Activated CD4-positive, alpha-beta T cell treated with anti-CD3 and anti-CD28 coated beads for 24 hours (primary cell): ENCODE data around the gene DIO3.

Source experiments
- DNase-seq, 2 donors: peaks; one replicate each; pipeline ENCODE4 v3.0.0-alpha.2; 2020; ENCODE audit warnings: low read depth in 2 of 2

DIO3 gene

DNA sequence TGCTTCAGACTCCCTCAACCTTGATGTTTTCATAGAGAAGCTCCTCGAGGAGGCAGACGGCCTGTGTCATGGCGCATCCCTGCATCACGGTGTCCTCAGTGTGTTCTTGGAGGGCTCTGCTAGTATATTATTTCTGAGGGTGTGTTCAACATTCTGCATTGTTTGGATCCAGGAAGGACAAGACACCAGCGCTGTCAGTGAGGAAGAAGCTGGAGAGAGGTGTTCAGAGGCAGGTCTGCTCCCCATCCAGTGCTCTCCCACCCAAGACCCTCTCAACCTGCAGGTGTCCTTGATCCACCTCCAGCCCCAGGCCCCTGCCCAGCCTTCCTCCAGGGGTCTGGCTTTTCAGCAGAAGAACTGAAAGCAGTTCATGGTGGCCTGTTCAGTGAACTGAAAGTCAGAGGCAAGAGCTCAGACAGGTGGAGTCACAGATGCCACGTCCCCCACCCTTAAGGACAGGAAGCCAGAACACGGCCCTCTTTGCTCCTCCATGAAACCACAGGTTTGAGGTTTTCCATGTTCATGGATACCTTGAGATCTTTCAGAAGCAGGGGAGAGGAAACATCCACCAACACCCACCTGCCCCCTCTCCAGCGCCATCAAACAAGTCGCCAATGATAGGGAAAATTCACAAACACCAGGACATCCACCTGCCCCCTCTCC, 37.4 kb downstream of the DIO3 start:
- DNase-seq = no peak

DNA sequence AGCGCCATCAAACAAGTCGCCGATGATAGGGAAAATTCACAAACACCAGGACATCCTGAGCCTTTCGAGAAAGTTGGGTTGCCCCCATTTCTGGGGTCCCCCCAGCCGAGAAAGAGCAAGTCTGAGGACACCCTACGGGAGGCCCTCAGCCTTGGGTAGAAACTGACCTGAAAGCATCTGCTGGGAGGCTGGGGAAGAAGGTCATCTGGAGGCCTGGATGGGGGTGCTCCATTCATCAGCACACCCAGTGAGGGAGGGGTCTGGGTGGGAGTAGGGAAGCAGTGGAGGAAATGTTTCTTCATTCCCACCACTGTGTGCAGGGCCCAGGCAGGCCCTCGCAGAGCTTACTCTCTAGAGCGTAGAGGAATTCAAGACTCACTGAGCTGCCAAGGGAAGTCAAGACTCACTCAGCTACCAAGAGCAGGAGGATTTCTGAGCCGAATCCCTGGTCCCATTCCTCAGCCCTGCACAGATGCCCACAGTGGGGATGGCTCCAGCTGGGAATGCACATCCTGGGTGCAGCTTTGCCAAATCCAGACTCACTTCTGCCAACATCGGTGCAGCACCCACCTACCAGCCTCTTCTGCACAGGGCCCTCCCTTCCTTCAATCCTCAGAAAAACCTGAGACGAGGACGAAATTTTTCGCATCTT, 38.1 kb downstream of the DIO3 start:
- no peak for DNase-seq

DNA sequence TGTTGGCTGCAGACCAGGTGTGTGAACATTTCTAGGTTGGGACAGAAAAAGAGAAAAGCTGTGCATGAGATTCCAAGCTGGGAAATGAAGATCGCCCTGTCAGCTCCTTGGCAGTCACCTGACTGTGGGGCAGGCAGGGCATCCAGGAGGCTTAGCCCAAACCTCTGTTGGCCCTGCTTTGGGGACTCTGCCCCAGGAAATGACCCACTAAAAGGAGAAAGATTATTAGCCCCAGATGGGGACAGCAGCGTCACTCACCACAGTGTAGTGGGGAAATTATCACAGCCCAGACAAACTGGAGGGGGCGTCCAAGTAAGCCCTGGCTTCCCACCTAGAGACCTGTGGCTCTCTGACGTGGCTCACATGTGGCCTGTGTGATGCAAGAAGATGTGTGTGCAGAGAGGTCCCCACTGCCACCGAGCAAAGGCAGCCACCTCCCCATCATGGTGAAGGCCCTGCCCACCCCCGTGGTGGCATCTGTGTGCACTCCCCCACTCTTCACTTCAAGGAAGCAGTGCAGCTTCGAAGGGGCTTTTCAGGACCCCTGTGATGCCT, 39.1 kb downstream of the DIO3 start:
- no peak for DNase-seq

- DNase-seq = no peak
Observed at GRCh38 chr14:101600891-101601605, 39.8 kb downstream of the DIO3 start.

DNA sequence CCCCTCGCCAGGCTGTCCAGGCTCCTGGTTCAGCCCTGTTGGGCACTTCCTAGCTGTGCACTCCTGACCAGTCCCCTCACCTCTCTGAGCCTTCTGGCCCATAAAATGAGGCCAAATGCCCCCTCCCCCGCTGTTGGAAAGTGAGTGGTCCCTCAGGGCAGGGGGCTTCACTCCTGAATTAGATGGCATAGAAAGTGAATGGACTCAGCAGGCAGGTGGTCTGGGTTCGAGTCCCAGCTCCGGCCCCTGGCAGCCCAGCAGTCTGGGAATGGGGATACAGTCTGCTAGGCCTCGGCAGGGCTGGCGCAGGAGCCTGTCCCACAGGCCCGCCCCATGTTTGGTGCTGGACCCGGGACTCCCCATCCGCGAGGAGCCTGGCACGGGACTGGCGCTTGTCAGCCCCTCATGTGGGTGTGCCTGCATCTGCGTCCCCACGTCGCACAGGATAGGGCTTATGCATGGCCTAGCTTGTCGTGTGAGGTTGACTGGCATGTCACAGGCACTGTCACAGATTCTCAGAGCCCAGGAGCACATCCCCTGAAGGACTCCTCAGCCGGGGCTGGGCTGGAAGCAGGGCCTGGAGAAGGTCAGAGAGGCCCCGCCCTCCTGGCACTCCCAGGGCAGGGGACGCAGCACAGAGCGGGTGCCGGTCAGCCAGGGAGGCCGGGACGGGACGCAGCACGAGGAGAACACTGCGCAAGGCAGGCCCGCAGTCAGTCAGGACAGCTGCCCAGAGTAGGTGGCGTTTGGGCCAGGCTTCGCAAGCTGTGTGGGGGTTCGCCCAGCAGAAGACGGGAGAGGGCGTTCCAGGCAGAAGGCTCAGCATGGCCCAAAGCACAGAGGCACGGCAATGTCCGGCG, 40.5 kb downstream of the DIO3 start:
- DNase-seq = no peak

GRCh38 chr14:101602466-101602840, 41.2 kb downstream of the DIO3 start:
- DNase-seq = no peak

DNA sequence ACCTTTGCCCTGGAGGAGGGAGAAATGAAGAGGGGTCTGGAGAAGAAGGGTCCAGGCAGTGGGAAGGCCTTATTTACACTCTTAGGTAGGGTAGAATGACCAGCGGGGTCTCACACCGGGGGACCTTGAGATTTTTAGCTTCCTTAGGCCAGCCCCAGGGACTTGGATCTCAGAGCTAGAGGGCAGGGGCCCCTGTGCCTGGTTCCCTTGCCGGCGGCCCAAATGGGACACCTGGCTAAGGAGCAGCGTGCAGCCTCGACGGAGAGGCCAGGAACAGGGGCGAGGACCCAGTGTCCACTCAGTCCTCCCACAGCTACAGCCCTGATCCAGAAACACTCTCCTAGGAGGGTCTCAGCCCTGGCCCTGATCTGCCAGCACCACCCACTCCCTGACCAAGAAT, 41.8 kb downstream of the DIO3 start:
- DNase-seq = no peak

DNA sequence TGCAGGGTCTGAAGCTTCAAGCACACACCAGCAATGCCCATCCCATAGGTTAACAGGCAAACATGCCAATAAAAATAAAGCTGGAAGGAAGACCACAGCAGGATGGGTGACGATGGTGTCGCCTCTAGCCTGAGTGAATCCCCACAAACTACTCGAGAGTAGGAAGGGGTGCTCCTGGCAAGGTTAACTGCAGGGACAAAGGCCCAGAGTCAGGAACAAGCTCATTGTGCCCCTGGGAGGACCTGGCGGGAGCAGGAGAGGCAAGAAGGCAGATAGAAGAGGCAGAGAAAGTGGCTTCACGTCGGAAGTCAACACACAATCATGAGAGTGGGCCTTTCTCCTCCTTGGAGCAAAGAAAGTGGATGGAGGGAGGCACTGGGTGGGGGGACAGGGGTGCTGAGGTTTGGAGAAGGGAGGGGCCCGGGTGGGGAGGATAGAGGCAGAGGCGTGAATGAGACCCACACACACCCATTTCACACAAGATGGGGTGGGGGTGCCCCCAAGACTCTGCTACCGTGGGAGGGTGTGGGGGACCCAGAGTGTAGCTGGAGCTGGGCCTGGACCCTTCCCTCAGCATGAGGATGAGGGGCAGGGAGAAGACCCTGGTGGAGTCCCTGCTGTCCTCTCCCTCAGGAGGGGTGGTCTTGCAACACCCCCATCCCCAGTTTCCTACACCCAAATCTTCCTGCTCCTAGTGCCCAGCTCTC, 43.1 kb downstream of the DIO3 start:
- no peak for DNase-seq

DNA sequence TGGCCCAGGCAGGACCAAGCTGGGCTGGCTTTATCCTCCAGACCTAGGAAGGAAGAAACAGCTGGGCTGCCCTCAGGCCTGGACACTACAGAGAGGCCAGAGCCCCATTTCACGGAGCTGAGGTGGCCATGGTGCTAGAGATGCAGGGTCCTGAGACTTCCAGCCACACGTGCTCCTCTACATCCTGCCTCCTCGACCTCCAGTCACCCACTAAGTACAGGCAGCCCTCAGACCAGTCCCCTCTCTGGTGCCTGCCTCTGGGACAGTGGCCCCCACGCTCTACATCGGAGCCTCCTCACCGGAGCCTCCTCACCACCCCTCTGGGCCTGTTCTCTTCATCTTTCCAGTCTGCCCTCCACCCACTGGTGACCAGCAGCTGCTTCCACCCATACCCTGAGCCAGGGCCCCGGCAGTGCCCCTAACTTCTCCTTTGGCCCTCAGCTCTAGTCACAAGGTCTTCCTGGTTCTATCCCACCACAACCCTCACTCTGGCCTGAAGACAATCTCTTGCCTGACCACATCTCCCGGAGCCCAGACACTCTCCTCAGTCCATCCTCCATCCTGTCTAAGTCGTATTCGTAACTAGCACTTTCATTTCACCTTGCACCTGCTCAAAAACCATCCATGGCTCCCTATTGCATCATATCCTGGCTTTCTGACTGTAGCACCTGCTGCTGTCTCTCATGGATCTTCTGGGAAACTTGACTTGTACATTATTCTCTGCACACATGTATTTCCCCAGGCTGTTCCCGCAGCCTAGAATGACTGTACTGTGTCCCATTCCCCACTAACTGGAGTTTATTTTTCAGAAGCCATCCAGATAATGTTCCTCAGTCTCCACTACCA, 43.9 kb downstream of the DIO3 start:
- DNase-seq = no peak

DNA sequence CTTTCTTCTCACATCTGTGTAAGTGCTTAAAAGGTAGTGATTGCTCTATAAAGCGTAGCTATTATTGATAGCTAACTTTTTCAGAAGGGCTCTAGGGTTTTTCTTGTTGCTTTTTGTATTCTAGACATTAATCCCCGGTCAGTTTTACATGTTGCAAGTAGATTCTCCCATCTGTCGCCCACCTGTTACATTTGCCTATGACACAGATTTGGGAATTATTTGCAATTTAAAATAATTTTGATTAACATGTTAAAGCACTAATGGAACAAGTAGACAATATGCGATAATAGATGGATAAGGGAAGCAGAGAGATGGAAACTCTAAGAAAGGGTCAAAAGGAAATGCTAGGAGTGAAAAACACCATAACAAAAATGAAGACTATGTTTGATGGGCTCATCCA, 44.5 kb downstream of the DIO3 start:
- DNase-seq = no peak
